Measurements from ENCODE around the gene NFIX.

NFIX gene

DNA sequence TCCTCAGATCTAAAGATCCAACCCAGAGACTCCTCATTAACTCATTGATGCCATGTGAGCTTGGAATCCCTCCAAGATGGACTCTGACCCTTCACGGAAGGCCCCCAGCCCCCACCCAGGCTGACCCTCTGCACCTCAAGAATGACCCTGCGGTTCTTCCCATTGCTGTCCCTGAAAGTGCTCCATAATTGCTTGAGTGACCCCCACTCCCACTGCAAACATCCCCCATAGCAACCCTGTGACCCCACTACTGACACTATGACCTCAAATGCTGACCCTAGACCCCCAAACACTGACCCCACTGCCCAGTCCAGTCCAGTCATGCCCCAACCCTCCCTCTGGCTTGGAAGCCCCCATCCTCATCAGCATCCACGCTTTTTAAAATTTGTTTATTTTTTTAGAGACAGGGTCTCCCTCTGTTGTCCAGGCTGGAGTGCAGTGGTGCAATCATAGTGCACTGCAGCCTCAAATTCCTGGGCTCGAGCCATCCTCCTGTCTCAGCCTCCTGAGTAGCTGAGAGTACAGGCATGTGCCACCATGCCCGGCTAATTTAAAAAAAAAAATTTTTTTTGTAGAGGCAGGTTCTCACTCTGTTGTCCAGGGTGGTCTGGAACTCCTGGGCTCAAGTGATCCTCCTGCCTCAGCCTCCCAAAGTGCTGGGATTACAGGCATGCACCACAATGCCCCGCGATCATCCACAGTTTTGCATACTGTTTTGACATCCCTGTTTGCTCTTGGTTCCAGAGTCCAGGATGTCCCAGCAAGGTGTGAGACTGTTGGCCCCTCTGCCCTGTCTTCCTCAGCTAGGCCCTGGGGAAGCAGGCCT, 106.5 kb downstream of the NFIX start:
- DNase-seq (ENCODE audit: low read depth in 2 of 2, low spot score in 1 of 2): no peak

DNA sequence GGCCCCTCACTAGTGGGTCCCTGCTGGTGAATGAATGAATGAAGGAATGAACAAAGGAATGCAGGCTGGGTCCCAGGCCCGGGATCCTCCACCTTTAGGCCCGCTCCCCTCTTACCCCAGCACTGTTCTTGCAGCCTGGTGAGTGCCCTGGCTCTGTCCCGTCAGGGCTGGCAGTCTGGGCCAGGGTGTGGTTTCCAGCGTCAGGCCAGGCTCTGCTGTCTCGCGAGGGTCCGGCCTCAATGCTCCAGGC, 107.1 kb downstream of the NFIX start:
- DNase-seq (ENCODE audit: low read depth in 2 of 2, low spot score in 1 of 2): no peak

DNA sequence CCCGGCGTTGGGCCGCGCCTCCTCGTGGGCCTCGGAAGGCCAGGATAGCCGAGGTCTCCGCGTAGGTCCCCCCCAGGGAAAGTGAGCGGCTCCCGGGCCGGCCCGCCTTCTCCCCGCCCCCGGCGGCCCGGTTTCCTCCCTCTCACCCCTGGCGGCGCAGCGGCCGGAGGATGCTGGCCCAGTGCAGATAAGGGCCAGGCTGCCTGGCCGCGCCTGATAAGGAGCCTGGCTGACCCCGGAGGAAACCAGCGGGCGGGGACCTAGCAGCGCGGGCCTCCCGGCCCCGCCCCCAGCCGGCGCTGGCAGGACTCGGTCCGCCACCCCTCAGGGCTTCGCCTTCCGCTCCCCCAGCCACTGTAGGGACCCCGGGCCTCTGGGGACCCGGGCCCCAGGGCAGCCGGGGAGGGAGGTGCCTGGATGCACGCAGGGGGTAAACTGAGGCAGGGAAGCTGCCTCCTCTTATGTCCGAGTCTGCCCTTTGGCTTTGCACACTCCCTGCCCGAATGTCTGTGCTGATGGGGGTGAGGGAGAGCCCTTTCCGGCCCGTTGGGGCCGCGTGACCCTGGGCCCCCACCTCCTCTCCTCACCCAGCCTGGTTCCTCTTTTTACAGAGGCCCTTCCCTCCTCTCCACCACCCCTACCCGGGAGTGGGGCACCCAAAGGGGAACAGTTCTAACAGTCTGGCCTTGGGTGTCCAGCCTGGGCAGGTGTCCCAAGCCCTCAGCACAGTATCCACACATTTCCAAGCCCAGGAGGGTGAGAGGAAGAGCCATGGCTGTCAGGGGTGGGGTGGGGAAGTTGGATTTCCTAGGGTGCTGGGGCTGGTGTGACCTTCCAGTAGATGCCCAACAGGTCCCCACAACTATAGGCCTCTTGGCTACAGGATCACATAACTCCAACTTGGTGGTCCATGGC, 107.6 kb downstream of the NFIX start, which contains the start of gene LYL1:
TSS of gene LYL1 (minus strand) at position 193 of the 915 bp plus-strand sequence. CDS start 1,687 bp downstream, outside the sequence.
- no peak for DNase-seq (ENCODE audit: low read depth in 2 of 2, low spot score in 1 of 2)

DNA sequence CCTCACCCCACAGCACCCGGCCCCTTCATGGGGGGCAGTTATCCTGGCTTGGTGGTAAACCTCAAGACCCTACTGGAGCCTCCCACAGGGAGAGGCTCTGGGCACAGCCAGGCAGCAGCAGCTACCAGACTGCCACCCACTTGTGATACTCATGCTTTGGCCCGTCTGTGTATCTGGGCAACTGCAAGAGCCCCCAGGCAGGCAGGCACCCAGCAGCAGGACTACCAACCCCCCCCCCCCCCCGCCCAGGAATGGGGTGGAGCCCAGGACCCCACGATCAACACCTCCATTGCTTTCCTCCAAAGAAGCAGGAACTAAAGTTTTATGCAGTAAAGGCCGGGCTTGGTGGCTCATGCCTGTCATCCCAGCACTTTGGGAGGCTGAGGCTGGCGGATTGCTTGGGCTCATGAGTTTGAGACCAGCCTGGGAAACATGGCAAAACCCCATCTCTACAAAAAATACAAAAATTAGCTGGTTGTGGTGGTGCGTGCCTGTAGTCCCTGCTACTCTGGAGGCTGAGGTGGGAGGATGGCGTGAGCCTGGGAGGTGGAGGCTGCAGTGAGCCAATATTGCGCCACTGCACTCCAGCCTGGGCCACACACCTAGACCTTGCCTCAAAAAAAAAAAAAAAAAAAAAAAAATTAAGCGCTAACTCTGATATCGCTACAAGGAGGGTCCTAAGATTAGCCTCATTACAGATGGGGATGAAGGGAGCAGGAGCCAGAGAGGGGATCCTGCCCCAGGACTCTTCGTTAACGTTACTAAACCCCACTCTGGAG, 108.5 kb downstream of the NFIX start:
- DNase-seq (ENCODE audit: low read depth in 2 of 2, low spot score in 1 of 2): no peak

DNA sequence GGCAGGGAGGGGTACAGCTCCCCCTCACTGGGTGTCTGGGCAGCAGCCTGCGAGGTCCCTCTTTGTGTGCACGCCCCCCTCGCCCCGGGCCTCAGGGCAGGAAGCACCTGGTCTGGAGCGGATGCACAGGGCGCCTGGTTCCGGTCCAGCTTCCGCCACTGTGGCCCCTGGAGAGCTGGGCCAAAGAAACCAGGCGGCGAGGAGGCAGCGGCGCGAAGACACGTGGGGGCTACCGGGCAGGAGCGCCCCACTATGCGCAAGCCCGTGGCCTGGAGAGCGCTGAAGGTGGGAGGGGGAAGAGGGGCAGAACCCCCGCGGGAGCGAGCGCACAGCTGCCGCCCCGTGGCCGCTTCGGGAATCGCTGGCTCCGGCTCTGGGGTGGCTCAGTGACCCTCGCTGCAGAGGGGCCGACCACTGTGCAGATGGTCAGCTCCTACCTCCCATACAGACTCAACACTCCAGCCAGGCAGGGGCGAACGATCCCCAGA, 109.1 kb downstream of the NFIX start:
- peak in 1 of 2 donors; percentile 44 for DNase-seq (ENCODE audit: low read depth in 2 of 2, low spot score in 1 of 2)

DNA sequence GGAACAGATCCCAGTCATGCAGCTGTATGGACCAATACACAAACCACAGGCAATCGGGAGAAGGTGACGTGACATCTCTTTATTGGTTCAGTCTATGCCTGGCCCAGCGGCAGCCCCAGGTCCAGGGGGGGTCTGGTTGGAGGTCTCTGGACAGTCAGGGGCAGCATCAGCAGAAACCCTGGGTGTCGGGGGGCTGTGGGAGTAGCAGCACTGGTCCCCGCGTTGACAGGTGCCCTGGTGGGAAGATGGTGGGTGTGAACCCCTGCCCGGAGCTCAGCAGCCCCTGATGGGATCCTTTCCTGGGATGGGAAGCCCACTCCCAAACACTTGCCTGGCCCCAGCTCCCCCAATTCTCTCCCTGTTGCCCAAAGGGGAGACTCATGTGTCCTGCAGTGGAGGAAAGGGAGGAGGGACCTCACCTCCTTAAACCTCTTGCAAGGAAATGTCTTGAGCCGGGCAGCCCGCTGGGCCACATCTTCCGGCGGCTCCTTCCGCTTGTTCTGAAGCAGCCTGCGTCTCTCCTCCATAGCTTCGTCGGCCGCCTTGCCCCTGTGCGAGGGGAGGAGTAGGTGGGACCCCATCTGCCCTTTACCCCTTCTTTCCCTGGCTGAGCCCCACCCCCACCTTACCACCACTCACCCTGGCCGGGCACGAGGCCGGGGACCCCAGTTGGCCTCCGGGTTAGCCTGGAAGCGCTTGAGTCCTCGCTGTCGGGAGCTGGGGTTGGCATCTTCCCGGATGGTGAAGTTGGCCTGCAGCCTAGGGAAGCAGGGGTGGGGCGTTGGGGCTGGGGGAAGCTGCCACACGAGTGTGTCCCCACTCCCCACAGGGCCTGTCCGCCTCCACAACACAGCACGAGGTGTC, 109.8 kb downstream of the NFIX start:
- DNase-seq (ENCODE audit: low read depth in 2 of 2, low spot score in 1 of 2): no peak

DNA sequence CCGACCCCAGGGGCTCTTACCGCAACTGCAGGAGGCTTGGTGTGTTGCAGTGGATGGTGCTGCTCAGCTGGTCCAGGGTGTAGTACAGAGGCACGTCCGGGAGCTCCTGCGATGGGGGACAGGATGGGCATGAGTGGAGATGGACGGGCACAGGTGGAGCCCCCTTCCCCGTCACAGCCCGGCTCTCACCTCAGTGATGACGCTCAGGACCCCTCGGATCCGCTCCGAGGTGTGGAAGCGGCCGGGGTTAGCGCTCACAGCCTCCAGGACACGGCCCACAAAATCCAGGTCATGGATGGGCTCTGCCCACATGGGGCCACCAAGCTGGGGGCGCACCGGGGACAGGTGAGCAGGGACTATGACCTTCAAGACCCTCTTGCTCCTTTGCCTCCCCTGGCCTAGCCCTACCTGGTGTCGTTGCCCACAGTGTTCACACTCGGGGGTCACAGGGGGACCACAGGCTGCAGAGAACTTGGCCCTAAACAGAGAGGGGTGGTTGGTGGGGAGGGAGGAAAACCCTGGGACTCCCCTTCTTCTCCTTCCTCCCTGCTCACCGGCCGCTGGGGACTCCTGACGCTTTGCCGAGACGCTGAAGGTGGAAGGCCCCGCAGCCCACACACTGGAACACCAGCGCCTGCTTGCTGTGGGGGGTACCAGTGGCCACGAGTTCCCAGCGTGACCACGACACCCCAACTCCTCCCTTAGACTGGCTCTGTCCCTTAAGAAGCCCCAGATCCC, 114.3 kb downstream of the NFIX start:
- no peak for DNase-seq (ENCODE audit: low read depth in 2 of 2, low spot score in 1 of 2)

DNA sequence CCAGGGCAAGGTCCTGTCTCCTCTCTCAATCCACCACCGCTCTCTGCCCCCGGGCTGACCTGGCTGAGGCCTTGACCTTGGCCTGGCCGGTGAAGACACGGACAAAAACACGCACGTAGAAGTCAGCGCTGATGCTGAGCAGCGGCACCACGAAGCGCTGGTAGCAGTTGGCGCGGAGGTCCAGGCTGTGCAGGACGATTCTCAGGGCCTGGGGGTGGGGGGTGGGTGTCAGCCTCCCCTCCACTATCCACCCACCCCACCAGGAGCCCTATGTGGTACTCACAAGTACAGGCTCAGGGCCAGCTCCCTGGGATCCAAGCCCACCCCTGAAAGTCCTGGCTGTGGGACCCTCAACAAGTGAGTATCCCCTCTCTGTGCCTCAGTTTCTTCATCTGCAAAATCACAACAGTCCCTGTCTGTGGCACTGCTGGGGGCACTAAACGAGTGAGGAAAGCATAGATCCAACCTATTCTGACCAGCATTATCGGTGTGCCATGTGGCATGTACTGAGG, 114.9 kb downstream of the NFIX start:
- DNase-seq (ENCODE audit: low read depth in 2 of 2, low spot score in 1 of 2): no peak

DNA sequence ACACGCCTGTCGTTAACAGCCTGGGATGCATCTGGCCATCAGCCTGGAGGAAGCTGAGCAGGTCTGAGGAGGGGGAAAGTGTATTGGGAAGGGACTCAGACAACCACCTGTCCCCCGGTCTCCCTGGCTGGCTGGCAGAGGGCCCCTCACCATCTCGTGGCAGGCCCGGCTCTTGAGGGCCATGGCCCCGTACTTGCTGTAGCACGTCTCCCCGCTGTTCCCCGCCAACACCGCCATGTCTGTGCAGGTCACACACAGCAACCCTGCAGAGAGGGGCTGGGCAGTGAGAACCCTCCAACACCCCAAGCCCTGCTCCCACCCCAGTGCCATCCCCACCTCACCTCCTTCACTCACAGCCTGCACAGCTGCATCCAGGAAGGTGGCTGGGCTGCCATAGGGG, 117.3 kb downstream of the NFIX start:
- DNase-seq (ENCODE audit: low read depth in 2 of 2, low spot score in 1 of 2): no peak

DNA sequence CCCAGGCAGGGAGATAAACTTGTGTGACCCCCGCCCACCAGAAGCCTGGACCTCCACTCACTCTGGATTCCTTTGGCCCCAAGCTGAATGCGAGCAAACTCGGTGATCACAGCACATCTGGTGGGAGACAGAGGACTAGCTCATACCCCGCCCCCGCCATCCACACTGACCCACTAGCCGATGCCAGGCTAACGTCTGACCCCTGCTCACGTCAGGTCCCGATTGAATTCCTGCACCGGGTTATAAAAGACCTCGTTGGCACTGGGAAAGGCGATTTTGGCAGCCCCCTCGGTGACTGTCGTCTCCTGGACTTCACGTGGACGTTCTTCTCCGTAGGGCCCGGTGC, 120.6 kb downstream of the NFIX start:
- DNase-seq (ENCODE audit: low read depth in 2 of 2, low spot score in 1 of 2): no peak

DNA sequence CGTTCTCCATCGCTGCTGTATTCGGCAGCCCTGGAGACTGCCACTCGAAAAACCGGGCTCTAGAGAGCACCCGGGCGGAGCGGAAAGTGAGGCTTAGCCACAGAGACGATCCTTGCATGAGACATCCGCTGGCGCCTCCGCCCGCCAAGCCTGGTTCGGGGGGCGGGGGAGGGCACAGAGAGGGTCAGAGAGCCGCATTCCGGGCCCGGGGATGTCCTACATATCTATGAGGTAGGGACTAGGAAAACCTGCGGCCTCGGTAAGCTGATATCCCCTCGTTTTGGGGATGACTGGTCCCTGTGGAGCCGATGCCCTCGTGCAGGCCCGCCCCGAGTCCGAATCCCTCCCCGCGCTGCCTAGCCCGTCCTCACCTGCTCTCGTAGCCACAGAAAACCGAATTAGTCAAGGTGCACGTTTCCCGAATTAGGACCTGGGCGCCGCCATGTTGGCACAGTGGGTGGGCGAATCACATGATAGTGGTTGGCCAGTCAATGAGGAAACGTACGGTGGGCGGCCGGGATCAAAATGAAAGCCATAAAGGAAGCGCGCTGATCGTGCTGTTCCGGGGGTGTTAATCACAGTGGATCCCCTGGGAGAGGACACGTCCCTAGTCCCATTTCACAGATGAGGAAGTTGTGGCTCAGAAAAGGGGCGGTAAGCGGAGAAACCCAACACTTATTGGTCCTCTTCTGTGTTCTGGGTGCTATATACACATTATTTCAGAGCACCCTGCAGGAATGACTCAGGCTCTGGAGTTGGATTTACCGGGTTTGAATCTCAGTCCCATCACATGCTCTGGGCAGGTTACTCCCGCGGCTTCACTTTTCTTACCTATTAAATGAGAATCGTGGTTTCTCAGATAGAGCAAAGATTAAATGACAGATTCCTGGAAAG, 121.3 kb downstream of the NFIX start, which contains the start of gene TRMT1:
TSS of gene TRMT1 (minus strand) at position 459 of the 894 bp plus-strand sequence. CDS start at position 118, 341 bp downstream.
- peak; percentile 72 to 79 for DNase-seq (ENCODE audit: low read depth in 2 of 2, low spot score in 1 of 2)

DNA sequence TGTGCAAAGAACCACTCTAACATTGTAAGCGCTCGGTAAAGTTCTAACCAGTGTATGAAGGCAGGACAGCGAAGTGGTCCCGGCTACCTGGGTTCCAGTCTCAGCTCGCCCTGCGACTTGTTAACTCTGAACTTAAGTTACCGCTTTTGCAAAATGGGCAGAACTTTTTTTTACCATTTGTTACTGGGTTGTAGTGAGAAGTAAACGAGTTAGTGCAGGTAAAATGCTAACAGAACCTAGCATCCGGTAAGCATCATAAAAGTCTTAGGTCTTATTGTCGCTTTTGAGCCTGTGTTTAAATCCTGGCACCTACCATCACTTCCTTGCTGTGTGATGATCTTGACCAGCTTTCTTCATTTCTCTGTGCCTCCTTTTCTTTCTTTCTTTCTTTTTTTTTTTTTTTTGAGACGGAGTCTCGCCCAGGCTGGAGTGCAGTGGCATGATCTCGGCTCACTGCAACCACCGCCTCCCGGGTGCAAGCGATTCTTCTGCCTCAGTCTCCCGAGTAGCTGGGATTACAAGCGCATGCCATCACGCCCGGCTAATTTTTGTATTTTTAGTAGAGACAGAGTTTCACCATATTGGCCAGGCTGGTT, 122.0 kb downstream of the NFIX start:
- DNase-seq (ENCODE audit: low read depth in 2 of 2, low spot score in 1 of 2): no peak

DNA sequence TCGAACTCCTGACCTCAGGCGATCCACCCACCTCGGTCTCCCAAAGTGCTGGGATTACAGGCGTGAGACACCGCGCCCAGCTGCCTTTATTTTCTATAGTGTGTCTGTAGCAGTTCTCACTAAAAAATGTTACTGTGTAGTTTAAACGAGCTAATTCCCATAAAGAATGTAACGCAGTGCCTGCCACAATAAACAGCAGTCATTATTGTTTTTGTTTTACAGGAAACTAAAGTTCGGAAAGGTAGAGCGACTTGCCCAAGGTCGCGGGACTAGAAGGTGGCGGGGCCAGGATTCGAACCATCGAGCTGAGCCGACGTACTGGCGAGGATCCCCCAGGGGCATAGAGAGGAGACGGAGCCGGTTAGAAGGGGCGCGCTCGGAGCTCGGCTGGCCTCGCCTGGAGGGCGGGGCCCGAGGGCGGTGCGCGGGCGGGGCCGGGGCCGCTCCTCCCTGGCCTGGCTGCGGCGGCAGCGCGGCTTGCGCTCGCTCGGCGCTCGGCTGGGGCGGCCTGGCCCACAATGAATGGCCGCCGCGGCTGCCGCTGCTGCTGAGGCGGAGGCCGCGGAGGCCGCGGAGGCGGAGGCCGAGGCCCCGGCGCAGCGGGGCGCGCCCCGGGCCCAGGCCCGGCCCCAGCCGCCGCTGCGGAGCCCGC, 122.6 kb downstream of the NFIX start, which contains the start of gene NACC1:
TSS of gene NACC1 (plus strand) at position 493 of the 652 bp plus-strand sequence. CDS start 16,944 bp downstream, outside the sequence.
- peak; percentile 57 to 74 for DNase-seq (ENCODE audit: low read depth in 2 of 2, low spot score in 1 of 2)

DNA sequence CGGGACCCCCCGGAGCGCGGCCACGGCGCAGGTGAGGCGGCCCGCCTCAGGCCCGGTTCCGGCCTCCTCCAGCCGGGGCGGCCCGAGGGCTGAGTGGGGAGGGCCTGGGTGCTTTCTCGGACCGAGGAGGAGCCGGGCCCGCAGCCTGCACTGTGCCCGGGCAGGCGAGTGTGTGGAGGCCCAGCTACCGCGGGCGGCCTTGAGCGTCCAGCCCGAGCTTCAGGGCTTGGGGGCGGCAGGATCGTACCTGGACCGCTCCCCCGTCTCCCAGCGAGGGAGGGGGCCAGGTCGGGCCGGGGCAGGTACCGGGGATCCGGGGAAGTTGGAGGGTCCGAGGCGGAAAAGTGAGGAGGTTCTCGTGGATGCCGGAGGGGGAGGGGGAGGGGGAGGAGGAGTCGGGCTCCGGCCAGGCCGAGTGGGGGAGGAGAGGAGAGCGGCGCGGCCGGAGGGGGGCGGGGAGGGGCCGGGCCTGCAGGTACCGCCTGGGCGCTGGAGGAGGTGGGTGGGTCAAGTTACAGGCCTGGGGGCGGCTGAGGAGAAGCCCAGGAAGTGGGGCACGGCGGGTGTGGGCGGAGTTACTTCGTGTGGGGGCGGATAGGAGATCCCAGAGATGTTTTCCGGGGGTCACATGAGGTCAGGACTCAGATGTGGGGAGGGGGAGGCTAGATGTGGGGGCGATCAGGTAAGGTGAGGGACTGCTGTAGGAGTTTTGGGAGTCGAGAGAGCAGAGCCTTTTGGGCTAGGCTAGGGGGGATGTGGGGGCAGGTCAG, 123.3 kb downstream of the NFIX start:
- no peak for DNase-seq (ENCODE audit: low read depth in 2 of 2, low spot score in 1 of 2)

DNA sequence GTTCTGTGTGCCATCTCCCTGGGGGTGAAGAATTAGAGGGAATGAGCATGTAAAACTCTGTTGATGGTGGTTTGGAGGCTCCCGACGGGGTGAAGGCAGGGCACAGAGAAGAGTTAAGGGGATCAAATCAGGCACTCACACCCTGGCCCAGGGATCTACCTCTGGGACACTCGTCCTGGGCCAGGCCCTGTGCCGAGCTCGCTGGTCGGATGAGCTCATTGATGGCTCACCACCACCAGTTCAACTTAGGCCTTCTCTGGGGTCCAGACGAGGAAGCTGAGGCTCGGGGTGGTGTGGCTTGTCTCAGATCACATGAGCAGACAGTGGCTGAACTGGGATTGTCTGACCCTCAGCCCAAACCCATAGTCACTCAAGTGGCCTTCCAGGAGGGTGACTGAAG, 124.4 kb downstream of the NFIX start:
- no peak for DNase-seq (ENCODE audit: low read depth in 2 of 2, low spot score in 1 of 2)

DNA sequence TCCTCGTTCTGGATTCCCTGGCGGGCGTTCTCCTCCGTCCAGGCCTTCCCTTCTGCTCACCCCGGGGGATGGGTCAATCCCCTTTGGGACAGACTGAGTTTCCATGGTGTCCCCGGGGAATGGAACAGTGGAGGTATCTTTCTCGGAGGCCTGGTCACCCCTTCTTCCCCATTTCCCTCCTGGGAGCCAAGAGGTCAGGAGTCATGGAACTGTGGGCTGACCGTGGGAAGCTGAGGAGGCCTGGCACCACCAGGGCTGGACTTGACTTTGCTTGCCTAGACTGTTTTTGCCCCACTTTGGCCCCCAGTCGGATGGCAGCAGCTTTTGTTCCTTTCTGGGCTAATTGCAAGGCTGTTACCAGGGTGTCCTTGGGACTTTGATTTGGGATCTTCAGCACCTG, 124.8 kb downstream of the NFIX start:
- DNase-seq (ENCODE audit: low read depth in 2 of 2, low spot score in 1 of 2): no peak

DNA sequence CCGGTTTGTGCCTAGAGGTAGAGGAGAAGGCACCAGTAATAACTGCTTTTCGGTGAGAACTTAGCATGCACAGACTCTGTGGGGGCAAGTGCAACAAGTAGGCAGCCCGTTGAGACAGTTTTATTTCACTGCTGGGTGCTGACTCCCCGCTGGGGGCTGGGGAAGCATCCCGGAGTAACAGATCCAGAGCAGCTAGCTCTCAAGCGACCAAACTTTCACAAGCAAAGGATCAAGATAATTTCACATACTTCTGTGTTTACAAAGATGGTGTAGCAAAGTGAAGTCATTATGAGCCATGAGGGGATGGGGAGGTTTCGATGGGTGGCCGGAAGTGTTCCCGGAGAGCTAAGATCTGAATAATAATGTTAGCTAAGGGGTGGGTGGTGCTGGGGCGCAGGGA, 125.5 kb downstream of the NFIX start:
- no peak for DNase-seq (ENCODE audit: low read depth in 2 of 2, low spot score in 1 of 2)

Data from stimulated activated CD8-positive, alpha-beta memory T cell treated with anti-CD3 and anti-CD28 coated beads, Interleukin-4, amount 100 ng/mL, for 1 hour (primary cell).